ENCODE data around the gene HDAC8. TPM values are rescaled to one million over a fixed set of nuclear protein-coding genes. Genes with fewer than 3 reads are reported as not detected.

HDAC8 gene
- polyA plus RNA-seq, 2 of the 4 experiments (the other 2 are of a cell fraction), result 28.7 to 38.3 TPM

- POLR2A ChIA-PET, result interaction anchor here (3.3 kb wide), 1 partner anchor 33 kb away, joined by 24 read pairs; the partner anchor contains the start of gene RPS4X
- WGBS (ENCODE audit: missing lambda C conversion rate), result 57% methylated on average over 15 of the region's 15 CpGs
- 0 out of 6 replicates have a peak, but pooled peaks of 1 of the 2 experiments have one; percentile 2 for ATAC-seq
- peak overlapping the region; percentile 78 for H3K4me2 ChIP-seq
- FAIRE-seq, result peak; percentile 73
- peaks cover 15% of the 10 kb centered on the region; the same call in 2 of the 3 replicates for H3K4me1 ChIP-seq
- no peak for DNase-seq (ENCODE audit: low read depth in 1 of 2, low spot score in 1 of 2)
- peak in 1 of 2 experiments; percentile 0; a peak in 1 of 4 replicates for TF ChIP-seq CEBPB (IDR thresholded peaks at IDR 0.05)
- TF ChIP-seq RARB (CRISPR knock-in tag; IDR thresholded peaks at IDR 0.05), result no peak
- CTCF ChIA-PET, result no interaction called here
- H3K27ac ChIP-seq, result peak overlapping the region in 1 of 2 experiments; percentile 66; a peak in 3 of 6 replicates
- peak overlapping the region; percentile 34; the same call in 2 of the 3 replicates for H3K4me3 ChIP-seq
- H3K9me3 ChIP-seq, result no peaks in the 10 kb centered on the region
Observed at GRCh38 chrX:72309297-72310071, 263.2 kb downstream of the HDAC8 start.

GRCh38 chrX:72308566-72309296 is 263.9 kb downstream of the HDAC8 start:
- peak; percentile 49 to 70; a peak in 5 of 6 replicates for ATAC-seq
- peak overlapping the region; percentile 34; the same call in 2 of the 3 replicates for H3K4me3 ChIP-seq
- peak overlapping the region in 1 of 2 experiments; percentile 66; a peak in 3 of 6 replicates for H3K27ac ChIP-seq
- H3K4me2 ChIP-seq, result peak overlapping the region; percentile 78
- DNase-seq (ENCODE audit: low read depth in 1 of 2, low spot score in 1 of 2), result peak; percentile 58 to 67
- no peaks in the 10 kb centered on the region for H3K9me3 ChIP-seq
- FAIRE-seq, result peak; percentile 79
- peaks cover 15% of the 10 kb centered on the region; the same call in 2 of the 3 replicates for H3K4me1 ChIP-seq
- 19% methylated on average over 12 of the region's 24 CpGs for WGBS (ENCODE audit: missing lambda C conversion rate)
- CTCF ChIA-PET, result interaction anchor here (0.7 to 1.7 kb wide), 3 partner anchors 31 to 645 kb away, joined by 3 to 6 read pairs (median 3); partner anchors contain the start of gene RPS4X
- TF ChIP-seq, protein P1, sequence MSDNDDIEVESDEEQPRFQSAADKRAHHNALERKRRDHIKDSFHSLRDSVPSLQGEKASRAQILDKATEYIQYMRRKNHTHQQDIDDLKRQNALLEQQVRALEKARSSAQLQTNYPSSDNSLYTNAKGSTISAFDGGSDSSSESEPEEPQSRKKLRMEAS (IDR thresholded peaks at IDR 0.05), result peak; percentile 72
- TF ChIP-seq BHLHE40 (IDR thresholded peaks at IDR 0.05; ENCODE audit: low read depth, low read length) (no peak), RFX5 (IDR thresholded peaks at IDR 0.05) (no peak), HOXA7 (CRISPR knock-in tag; IDR thresholded peaks at IDR 0.05) (no peak), MAFK (IDR thresholded peaks at IDR 0.05; ENCODE audit: partially characterized antibody) (no peak), MAZ (IDR thresholded peaks at IDR 0.05; ENCODE audit: borderline replicate concordance, low read depth, low read length) (0 out of 2 replicates have a peak, but pooled peaks have one; percentile 14), NPAS2 (CRISPR knock-in tag; IDR thresholded peaks at IDR 0.05; ENCODE audit: borderline replicate concordance) (no peak), EHMT2 (IDR thresholded peaks at IDR 0.05; ENCODE audit: low read depth) (no peak), ATOH8 (CRISPR knock-in tag; IDR thresholded peaks at IDR 0.05; ENCODE audit: low read depth) (no peak), HDAC2 (IDR thresholded peaks at IDR 0.05) (no peak), ZSCAN20 (CRISPR knock-in tag; IDR thresholded peaks at IDR 0.05) (no peak), ZNF302 (CRISPR knock-in tag; IDR thresholded peaks at IDR 0.05) (no peak), ZFP36 (IDR thresholded peaks at IDR 0.05; ENCODE audit: borderline replicate concordance, partially characterized antibody) (no peak), POLR2A (IDR thresholded peaks at IDR 0.05; ENCODE audit: low read length) (no peak), CEBPB (IDR thresholded peaks at IDR 0.05) (peak; percentile 45 to 89; a peak in 3 of 4 replicates), FOXS1 (CRISPR knock-in tag; IDR thresholded peaks at IDR 0.05) (no peak), RCOR1 (IDR thresholded peaks at IDR 0.05; ENCODE audit: low read depth, low read length) (no peak), CBX8 (IDR thresholded peaks at IDR 0.05) (no peak), USF2 (IDR thresholded peaks at IDR 0.05) (no peak), KDM5A (IDR thresholded peaks at IDR 0.05) (no peak), JUNB (IDR thresholded peaks at IDR 0.05) (no peak), RNF2 (IDR thresholded peaks at IDR 0.05; ENCODE audit: borderline replicate concordance, low read depth) (no peak)
- TF ChIP-seq, protein P2, sequence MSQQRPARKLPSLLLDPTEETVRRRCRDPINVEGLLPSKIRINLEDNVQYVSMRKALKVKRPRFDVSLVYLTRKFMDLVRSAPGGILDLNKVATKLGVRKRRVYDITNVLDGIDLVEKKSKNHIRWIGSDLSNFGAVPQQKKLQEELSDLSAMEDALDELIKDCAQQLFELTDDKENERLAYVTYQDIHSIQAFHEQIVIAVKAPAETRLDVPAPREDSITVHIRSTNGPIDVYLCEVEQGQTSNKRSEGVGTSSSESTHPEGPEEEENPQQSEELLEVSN (IDR thresholded peaks at IDR 0.05; ENCODE audit: borderline replicate concordance, low read depth), result peak; percentile 68
- TF ChIP-seq, protein P3, sequence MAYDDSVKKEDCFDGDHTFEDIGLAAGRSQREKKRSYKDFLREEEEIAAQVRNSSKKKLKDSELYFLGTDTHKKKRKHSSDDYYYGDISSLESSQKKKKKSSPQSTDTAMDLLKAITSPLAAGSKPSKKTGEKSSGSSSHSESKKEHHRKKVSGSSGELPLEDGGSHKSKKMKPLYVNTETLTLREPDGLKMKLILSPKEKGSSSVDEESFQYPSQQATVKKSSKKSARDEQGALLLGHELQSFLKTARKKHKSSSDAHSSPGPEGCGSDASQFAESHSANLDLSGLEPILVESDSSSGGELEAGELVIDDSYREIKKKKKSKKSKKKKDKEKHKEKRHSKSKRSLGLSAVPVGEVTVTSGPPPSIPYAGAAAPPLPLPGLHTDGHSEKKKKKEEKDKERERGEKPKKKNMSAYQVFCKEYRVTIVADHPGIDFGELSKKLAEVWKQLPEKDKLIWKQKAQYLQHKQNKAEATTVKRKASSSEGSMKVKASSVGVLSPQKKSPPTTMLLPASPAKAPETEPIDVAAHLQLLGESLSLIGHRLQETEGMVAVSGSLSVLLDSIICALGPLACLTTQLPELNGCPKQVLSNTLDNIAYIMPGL (CRISPR knock-in tag; IDR thresholded peaks at IDR 0.05; ENCODE audit: borderline replicate concordance), result no peak
- TF ChIP-seq, protein P4, sequence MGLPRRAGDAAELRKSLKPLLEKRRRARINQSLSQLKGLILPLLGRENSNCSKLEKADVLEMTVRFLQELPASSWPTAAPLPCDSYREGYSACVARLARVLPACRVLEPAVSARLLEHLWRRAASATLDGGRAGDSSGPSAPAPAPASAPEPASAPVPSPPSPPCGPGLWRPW (IDR thresholded peaks at IDR 0.05), result no peak
- TF ChIP-seq, protein P5, sequence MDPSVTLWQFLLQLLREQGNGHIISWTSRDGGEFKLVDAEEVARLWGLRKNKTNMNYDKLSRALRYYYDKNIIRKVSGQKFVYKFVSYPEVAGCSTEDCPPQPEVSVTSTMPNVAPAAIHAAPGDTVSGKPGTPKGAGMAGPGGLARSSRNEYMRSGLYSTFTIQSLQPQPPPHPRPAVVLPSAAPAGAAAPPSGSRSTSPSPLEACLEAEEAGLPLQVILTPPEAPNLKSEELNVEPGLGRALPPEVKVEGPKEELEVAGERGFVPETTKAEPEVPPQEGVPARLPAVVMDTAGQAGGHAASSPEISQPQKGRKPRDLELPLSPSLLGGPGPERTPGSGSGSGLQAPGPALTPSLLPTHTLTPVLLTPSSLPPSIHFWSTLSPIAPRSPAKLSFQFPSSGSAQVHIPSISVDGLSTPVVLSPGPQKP (IDR thresholded peaks at IDR 0.05; ENCODE audit: low read depth, low read length), result no peak
- TF ChIP-seq, protein P6, sequence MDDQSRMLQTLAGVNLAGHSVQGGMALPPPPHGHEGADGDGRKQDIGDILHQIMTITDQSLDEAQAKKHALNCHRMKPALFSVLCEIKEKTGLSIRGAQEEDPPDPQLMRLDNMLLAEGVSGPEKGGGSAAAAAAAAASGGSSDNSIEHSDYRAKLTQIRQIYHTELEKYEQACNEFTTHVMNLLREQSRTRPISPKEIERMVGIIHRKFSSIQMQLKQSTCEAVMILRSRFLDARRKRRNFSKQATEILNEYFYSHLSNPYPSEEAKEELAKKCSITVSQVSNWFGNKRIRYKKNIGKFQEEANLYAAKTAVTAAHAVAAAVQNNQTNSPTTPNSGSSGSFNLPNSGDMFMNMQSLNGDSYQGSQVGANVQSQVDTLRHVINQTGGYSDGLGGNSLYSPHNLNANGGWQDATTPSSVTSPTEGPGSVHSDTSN (IDR thresholded peaks at IDR 0.05), result no peak
- POLR2A ChIA-PET, result interaction anchor here (3.3 kb wide), 1 partner anchor 32 kb away, joined by 24 read pairs; the partner anchor contains the start of gene RPS4X

Data from A549 (cell line).